Endothelial cell (in vitro differentiated cells): ENCODE data around the gene CDC42BPG. TPM values are rescaled to one million over a fixed set of nuclear protein-coding genes. Genes with fewer than 3 reads are reported as not detected.

ENCODE experiments used
- DNase-seq: peaks from one replicate; pipeline ENCODE4 v3.0.0; 2021; ENCODE audit warnings: low spot score
- H3K27ac Mint-ChIP-seq: one replicate; pipeline ENCODE4 v1.8.0; 2021; ENCODE audit warnings: mixed read lengths, inconsistent platforms; ENCODE audit not compliant: unreplicated experiment
- H3K27me3 Mint-ChIP-seq: one replicate; pipeline ENCODE4 v1.8.0; 2021; ENCODE audit warnings: mild to moderate bottlenecking, moderate library complexity, mixed read lengths, inconsistent platforms; ENCODE audit not compliant: unreplicated experiment
- H3K36me3 Mint-ChIP-seq: one replicate; pipeline ENCODE4 v1.8.0; 2021; ENCODE audit warnings: mild to moderate bottlenecking, low read depth, mixed read lengths, inconsistent platforms; ENCODE audit not compliant: unreplicated experiment
- H3K4me1 Mint-ChIP-seq: one replicate; pipeline ENCODE4 v1.8.0; 2021; ENCODE audit warnings: mild to moderate bottlenecking, mixed read lengths, inconsistent platforms; ENCODE audit not compliant: unreplicated experiment
- H3K4me3 Mint-ChIP-seq: one replicate; pipeline ENCODE4 v1.8.0; 2021; ENCODE audit warnings: mild to moderate bottlenecking, mixed read lengths, inconsistent platforms; ENCODE audit not compliant: unreplicated experiment
- H3K9me3 Mint-ChIP-seq: one replicate; pipeline ENCODE4 v1.8.0; 2021; ENCODE audit warnings: mixed read lengths, inconsistent platforms; ENCODE audit not compliant: unreplicated experiment
- CTCF ChIP-seq: fragments of 200-600 bp; sonication (generic); IDR thresholded peaks from one replicate; pipeline ENCODE4 v1.5.0; 2021; ENCODE audit warnings: antibody characterized with exemption; ENCODE audit not compliant: unreplicated experiment
- total RNA-seq: library from RNA; stranded (reverse); fragmentation: NEBNext Ultra II Directional; extraction: Animal tissue kit (Norgen Biotek cat#: 25700); gene quantifications from one replicate; pipeline ENCODE4 v1.2.1, GENCODE V29; 2021; ENCODE audit not compliant: unreplicated experiment

CDC42BPG gene
- total RNA-seq, 1 donor from 2014 or later, result 4.1 TPM

- H3K27ac Mint-ChIP-seq, result peak overlapping the region; percentile 74
- H3K27me3 Mint-ChIP-seq, result peaks cover 20% of the 10 kb centered on the region
- DNase-seq, result no peak
These were observed 48.3 kb downstream of the CDC42BPG start for GRCh38 chr11:64796047-64796756.

GRCh38 chr11:64794526-64794925 is 49.9 kb downstream of the CDC42BPG start:
- Mint-ChIP-seq H3K4me3 (peak overlapping the region; percentile 88), H3K27ac (peak overlapping the region; percentile 52), H3K27me3 (peaks cover 22% of the 10 kb centered on the region)

More at GRCh38 chr11:64796047-64796756, 48.3 kb downstream of the CDC42BPG start:
- no peaks in the 10 kb centered on the region for H3K9me3 Mint-ChIP-seq
- peaks cover 26% of the 10 kb centered on the region for H3K36me3 Mint-ChIP-seq
- peak overlapping the region; percentile 56 for H3K4me3 Mint-ChIP-seq
- no peak for TF ChIP-seq CTCF
- H3K4me1 Mint-ChIP-seq, result peaks cover 51% of the 10 kb centered on the region

GRCh38 chr11:64793271-64794160 is 50.9 kb downstream of the CDC42BPG start:
- H3K27ac Mint-ChIP-seq, result peak overlapping the region; percentile 84
- peaks cover 35% of the 10 kb centered on the region for H3K4me1 Mint-ChIP-seq

More at GRCh38 chr11:64794526-64794925, 49.9 kb downstream of the CDC42BPG start:
- no peak for TF ChIP-seq CTCF
- peaks cover 43% of the 10 kb centered on the region for H3K4me1 Mint-ChIP-seq
- H3K9me3 Mint-ChIP-seq, result no peaks in the 10 kb centered on the region
- H3K36me3 Mint-ChIP-seq, result peaks cover 31% of the 10 kb centered on the region
- no peak for DNase-seq

GRCh38 chr11:64792482-64792881 is 52.0 kb downstream of the CDC42BPG start:
- TF ChIP-seq CTCF, result no peak

More at GRCh38 chr11:64793271-64794160, 50.9 kb downstream of the CDC42BPG start:
- no peak for TF ChIP-seq CTCF
- no peak for DNase-seq
- no peaks in the 10 kb centered on the region for H3K9me3 Mint-ChIP-seq
- peak overlapping the region; percentile 72 for H3K4me3 Mint-ChIP-seq
- H3K36me3 Mint-ChIP-seq, result peaks cover 25% of the 10 kb centered on the region
- peaks cover 18% of the 10 kb centered on the region for H3K27me3 Mint-ChIP-seq

More at GRCh38 chr11:64792482-64792881, 52.0 kb downstream of the CDC42BPG start:
- no peak for DNase-seq
- Mint-ChIP-seq H3K27ac (peak overlapping the region; percentile 42), H3K36me3 (peaks cover 25% of the 10 kb centered on the region), H3K27me3 (peaks cover 18% of the 10 kb centered on the region), H3K4me1 (peaks cover 35% of the 10 kb centered on the region), H3K9me3 (no peaks in the 10 kb centered on the region), H3K4me3 (peak overlapping the region; percentile 47)
